GM21390 (cell line): ENCODE results near the gene CFAP73.
A peak's percentile ranks its signal among the peaks of the same experiment; 100 is the strongest.

ENCODE experiments used
- ATAC-seq: cut with Tn5 transposase; IDR thresholded peaks from one replicate; pipeline ENCODE4 v1.9.1; 2021; ENCODE audit not compliant: unreplicated experiment

Gene CFAP73

GRCh38 chr12:113163030-113163360 lies 13.5 kb downstream of the CFAP73 start:
- no peak for ATAC-seq

DNA sequence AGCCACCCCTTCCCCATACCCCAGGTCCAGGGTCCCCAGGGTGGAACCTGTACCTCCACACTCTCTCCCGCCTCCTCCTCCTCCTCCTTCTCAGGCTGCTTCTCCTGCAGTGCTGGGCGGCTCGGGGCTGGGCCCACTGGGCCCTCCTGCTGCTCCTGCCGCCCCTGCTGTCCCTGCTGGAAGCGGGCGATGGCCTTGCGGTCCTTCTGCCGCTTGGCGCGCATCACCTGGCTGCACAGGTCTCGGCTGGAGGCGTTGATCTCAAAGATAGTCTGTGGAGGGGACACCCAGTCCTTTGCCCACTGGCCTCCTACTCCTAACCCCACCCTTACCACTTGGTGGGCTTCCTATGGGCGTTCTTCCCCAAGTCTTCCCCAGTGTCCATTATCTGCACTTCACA lies 14.5 kb downstream of the CFAP73 start:
- ATAC-seq = no peak

DNA sequence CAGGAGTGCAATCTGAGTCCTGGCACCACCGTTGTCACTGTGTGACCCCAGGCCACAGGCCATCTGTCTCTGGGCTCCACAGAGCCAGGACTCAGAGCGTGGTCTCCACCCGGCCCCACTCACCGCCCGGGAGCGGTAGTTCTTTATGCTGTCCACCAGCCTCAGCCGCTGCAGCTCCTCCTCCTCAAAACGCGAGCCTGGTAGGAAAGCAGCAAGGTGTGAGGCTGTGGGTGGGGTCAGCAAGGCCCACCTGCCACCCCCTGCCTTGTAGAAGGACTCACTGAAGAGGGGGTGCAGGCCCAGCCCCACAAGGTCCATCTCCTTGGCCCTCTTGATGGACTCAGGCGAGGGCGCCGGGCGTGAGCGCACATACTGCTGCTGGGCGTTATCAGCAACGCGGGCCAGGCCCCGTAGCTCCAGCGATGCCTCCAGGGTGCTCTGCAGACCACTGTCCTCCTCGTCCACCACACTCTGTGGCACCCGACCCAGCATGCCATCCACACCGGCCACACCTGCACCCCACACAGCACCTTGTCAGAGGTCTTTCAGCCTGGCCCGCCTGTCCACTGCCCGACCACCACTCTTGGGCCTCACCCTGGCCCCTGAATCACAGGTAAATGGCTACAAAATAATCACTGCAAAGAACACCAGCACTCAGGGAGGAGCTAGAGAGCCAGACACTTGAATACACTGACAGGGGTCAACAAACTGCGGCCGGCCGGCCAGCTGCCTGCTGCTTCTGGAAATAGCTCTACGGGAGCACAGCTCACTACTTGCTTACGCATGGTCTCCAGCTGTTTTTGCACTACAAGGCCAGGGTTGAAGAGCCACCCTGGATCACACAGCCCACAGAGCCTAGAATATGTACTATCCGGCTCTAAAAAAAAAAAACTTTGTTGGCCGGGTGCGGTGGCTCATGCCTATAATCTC lies 16.3 kb downstream of the CFAP73 start:
- ATAC-seq = no peak

- ATAC-seq = no peak
Observed at GRCh38 chr12:113167868-113168267, 18.3 kb downstream of the CFAP73 start.

DNA sequence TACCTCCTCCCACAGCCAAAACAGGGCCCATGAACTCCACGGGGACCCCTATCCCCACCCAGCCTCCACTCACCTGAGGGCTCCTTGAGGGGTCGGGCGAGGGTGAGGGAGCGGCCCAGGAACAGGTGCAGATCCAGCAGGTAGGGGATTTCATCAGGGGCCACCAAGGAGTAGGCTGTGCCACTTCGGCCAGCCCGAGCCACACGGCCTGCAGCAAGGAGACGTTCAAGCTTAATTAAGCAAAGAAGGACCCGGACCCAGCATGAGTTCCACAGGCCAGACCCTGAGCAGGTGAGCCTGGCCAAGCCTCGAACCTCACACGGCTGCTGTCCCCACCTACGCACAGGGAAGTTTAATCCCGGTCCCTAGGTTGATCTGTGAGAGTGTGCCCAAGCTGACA lies 20.2 kb downstream of the CFAP73 start:
- no peak for ATAC-seq

GRCh38 chr12:113170457-113170856 lies 20.9 kb downstream of the CFAP73 start:
- ATAC-seq = no peak

GRCh38 chr12:113170926-113171325 lies 21.4 kb downstream of the CFAP73 start:
- no peak for ATAC-seq

DNA sequence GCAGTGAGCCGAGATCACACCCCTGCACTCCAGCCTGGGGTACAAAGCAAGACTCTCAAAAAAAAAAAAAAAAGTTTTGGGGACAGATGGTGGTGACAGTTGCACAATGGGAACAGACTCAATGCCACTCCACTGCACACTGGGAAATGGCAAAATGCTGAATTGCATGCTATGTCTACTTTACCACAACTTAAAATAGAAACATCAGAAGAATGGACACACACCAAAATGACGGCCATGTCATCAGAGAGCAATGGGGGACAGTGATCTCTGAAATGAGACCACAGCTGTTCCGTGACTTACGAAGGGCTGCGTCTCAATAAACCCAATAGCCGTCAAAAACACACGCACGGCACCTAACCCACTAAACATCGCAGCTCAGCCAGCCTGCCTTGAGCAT lies 22.0 kb downstream of the CFAP73 start:
- no peak for ATAC-seq

DNA sequence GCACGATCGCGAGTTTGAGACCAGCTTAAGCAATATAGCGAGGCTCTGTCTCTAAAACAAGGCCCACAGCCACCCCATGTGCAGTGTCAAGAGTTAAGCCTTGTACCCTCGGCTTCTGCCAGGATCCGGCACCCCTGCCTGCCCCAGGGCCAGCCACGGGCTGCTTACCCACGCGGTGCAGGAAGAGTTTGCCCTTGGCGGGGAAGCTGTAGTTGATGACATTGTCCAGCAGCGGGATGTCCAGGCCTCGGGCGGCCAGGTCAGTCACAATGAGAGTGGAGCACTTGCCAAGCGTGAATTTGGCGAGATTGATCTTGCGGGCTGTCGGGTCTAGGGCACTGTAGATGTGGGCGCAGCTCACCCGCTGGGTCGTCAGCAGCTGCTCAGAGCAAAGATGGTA lies 22.7 kb downstream of the CFAP73 start:
- no peak for ATAC-seq

DNA sequence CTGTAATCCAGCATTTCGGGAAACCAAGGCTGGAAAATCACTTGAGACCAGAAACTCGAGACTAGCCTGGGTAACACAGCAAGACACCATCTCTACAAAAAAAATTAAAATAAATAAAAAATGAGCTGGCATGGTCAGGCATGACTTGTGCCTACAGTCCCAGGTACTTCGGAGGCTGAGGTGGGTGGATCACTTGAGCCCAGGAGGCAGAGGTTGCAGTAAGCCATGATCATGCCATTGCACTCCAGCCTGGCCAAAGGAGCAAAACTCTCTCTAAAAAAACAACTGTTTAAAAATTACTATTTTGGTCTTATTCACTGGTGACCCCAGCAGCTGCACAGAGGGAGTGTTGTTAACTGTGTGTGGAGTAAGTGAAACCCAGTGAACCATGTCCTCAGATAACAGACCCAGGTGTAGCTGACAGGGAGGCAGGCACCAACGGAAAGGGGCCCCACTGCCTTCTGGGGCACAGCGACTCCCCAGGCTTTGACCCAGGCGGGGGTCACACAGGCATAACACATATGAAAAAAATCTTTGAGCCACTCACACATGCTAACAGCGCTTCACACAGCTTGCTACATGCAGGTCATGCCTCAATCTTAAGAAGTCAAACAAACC lies 23.7 kb downstream of the CFAP73 start:
- peak; percentile 79 for ATAC-seq

DNA sequence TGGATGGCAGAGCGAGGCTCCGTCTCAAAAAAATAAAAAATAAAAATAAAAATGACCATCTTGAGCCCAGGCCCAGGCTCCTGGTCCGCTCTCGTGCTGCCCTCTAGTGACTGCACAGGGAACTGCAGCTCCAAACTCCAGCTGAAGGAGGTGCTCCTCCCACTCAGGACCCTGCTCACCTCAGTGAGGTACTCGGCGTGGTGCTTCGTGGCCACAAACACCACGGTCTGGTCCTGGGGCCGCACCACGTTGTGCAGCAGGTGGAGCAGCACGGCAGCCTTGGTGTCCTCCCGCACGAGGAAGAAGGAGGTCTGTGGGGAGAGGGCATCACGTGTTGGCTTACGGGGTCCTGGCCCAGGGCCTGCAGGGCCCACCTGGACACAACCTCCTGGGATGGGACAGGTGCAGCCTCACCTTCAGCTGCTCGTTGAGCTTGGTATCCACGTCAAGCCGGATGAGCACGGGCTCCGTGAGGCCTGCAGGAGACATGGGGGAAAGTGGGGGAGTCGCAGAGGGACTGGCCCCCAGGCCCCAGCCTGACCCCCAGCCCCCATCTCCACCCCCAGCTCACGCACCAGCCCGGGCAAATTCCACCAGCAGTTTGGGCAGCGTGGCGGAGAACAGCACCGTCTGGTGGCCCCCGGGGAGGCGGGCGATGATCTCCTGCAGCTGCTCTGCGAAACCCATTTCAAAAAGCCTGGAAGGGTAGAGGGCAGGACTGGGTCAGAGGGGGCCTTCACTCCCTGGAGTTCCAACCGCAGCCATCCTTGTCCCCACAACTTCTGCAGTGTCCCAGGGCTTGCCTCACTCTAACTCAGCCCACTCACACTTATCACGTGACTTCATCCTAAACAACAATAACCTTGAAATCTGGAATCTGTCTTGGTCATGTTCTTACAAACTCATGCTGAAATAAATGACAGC lies 25.2 kb downstream of the CFAP73 start:
- no peak for ATAC-seq

DNA sequence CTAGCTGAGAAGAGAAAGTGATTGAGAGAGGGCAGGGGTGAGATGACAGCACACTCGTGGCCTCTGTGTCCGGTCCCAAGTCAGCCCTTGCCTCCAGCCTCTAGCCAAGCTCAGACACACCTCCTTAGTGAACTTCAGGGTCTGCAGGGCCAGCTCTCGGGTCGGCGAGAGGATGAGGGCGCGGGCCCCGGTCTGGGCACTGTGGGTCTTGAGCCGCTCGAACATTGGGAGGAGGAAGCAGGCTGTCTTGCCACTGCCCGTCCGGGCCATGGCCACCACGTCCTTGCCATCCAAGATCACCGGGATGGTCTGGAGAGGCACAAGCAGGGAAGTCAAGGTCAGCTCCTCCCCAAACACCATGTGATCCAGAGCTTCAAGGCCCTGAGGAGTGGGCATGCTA lies 29.5 kb downstream of the CFAP73 start:
- no peak for ATAC-seq

- no peak for ATAC-seq
Observed at GRCh38 chr12:113180333-113180732, 30.8 kb downstream of the CFAP73 start.

DNA sequence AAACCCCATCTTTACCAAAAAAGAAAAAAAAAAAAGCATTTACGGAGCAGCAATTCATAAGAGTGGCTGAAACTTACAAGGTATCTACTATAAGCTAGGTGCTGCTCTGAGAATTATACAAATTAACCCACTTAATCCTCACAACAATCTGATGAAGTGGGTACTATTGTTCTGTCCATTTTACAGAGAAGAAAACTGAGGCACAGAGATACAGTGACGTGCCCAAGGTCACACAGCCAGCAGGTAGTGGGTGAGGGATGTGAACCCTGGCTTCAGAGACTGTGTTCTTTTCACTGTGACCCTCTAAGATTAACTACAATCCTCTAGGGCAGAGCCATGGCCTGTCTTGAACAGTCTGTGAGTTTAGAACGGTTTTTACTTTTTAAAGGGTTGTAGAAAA lies 32.5 kb downstream of the CFAP73 start:
- ATAC-seq = no peak

DNA sequence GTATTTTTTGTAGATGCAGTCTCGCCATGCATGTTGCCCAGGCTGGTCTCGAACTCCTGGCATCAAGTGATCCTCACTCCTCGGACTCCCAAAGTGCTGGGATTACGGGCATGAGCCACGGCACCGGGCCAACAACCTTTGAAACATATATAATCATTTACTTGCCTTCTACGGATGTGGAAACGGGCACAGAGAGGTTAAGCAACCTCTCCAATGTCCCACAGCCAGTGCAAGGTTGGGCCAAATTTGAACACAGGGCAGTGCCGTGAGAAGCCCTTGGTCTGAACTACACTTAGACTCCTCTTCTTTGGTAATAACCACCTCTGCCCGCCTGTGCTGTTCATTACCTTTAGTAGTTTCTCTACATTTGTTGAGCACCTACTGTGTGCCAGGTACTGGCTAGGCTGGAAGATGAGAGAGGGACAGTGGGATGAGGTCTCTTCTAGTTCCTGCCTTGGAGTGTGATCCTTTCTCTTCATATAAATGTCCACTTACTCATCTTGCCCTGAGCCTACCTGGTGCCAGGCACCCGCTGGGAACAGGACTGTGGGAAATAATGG lies 33.6 kb downstream of the CFAP73 start:
- no peak for ATAC-seq

DNA sequence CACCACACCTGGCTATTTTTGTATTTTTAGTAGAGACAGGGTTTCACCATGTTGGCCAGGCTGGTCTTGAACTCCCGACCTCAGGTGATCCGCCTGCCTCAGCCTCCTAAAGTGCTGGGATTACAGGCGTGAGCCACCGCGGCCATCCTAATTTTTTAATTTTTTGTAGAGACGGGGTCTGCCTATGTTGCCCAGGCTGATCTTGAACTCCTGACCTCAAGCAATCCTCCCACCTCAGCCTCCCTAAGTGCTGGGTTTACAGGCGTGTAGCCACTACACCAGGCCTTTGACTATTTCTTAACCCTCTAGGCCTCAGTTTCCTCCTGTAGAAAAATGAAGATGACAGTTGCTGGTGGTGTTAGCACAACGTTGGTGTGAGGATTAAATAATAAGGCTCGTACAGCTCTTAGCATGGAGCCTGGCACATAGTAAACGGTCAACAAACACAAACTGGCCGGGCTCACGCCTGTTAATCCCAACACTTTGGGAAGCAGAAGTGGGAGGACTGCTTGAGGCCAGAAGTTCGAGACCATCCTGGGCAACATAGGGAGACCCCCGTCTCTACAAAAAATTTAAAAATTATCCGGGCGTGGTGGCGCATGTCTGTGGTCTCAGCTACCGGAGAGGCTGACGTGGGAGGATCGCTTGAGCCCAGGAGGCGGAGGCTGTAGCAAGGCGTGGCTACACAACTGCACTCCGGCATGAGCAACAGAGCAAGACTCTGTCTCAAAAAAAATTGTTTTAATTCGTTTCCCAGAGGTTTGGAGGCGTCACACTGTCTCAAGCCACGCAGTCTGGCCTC lies 34.8 kb downstream of the CFAP73 start:
- peak; percentile 55 for ATAC-seq

DNA sequence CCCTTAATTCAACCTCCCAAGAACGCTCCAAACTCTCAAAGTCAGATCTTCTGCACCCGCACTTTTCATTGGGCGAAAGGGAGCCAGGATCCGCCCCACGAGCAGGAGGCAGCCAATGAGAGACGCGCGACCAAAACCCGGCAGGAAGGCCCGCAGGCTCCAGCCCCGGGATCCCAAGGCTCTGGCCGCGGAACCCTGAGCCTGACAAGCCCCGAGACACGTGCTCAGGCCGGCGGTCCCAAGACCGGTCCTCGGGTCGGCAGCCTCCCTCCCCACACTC lies 35.3 kb downstream of the CFAP73 start:
- peak; percentile 85 for ATAC-seq

DNA sequence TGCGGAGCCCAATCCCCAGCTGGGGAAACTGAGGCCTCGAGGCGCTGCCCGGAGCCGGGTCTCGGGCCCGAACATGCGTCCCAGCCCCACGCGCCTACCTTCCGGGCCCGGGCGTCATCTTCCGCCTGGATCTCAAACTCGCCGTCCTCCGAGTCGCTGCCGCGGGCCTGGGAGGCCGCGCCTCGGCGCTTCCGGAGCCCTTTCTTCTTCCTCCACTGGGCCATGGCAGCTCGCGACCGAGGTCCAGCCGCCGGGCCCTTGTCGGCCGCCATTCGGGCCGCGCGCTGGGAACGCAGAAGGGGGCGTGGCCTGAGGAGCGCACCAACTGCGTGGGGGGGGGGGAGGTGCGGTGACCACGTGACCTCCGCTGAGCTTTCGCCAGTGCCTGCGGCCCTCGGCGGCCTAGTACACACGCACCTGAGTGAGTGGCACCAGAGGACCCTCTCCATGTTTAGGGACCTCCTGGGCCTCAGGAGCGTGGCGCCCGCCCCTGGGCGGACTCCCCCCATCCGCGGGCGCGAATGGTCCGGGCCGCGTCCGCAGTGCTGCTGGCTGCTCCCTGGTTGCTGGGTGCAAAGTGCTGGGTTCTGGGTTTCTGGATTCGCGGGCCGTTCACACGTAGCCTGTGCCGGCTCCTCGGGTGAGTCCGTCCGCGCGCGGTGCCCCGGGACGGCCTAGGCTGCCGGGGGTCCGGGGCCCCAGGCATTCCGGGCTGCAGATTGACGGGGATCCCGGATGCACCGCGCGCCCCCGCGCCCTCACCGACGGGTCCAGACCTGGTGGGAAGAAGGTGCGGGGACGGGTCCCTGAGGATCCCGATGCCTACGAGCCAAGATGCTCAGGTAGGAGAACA lies 35.9 kb downstream of the CFAP73 start, which contains the start of the genes DDX54 and RITA1:
Gene DDX54 (minus strand): TSS at position 299 of the 853 bp plus-strand sequence. CDS start 27 bp downstream, at position 272.
Gene RITA1 (plus strand): TSS at position 542 of the 853 bp plus-strand sequence. CDS start 1,026 bp downstream, outside the sequence.
- peak; percentile 44 for ATAC-seq

- no peak for ATAC-seq
Observed at GRCh38 chr12:113186033-113186365, 36.5 kb downstream of the CFAP73 start.
